ENCODE data around the gene CAPZA2. TPM values are rescaled to one million over a fixed set of nuclear protein-coding genes. Genes with fewer than 3 reads are reported as not detected.
"Not testable (repeated sequence)": the region's sequence is repeated elsewhere in the genome, so short reads cannot be mapped to it uniquely, and the experiment has no call there.

CAPZA2 gene
- total RNA-seq, 2 donors from 2014 or later: 286 to 403 TPM

GRCh38 chr7:116902867-116903266 is 40.5 kb downstream of the CAPZA2 start:
- ATAC-seq (no peak), DNase-seq (no peak)
- intact Hi-C loops (cut with DNase I): no loop called here

GRCh38 chr7:116906391-116906790 is 44.0 kb downstream of the CAPZA2 start:
- ATAC-seq: no peak
- intact Hi-C loops (cut with DNase I): no loop called here
- DNase-seq: no peak

DNA sequence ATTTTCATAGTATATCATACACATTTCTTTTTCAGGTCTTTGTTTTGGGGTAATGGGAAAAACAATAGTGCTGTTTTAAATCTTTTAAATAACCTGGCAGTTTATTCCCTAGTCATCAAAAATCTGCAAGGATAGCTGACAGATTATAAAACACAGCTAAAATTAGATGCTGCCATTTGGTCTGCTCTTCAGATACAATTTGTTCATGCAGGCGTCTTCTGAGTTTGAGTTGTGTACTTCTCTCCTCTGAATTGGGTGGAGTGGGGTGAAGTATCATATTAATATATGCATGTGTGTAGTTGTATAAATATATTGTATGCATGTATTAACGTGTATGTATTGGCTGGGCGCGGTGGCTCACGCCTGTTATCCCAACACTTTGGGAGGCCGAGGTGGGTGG is 48.0 kb downstream of the CAPZA2 start:
- ATAC-seq: peak in 1 of 2 donors; percentile 67
- DNase-seq: no peak
- intact Hi-C loops (cut with DNase I): no loop called here

- intact Hi-C loops (cut with DNase I): no loop called here
- ATAC-seq: no peak
These were observed 49.4 kb downstream of the CAPZA2 start for GRCh38 chr7:116911801-116912200.

DNA sequence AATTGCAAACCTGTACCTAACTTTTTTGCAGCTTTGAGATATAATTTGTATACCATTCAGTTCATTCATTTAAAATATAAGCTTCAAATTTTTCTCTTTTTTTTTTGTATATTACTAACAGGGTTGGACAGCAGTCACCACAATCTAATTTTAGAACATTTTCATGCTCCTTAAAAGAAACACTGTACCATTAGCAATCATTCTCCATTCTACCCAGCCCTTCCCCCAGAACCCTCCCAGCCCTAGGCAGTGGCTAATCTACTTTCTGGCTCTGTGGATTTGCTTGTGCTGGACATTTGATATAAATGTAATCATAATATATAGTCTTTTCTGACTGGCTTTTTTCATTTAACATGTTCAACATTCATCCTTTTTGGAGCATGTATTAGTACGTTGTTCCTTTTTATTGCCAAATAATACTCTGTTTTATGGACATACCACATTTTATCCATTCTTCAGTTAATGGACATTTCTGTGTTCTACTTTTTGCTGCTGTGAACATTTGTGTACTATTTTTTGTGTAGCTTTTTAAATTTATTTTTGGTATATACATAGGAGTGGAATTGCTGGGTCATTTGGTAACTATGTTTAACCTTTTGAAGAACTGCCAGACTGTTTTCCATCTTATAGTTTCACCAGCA is 50.0 kb downstream of the CAPZA2 start:
- intact Hi-C loops (cut with DNase I): no loop called here
- ATAC-seq (no peak), DNase-seq (no peak)

More at GRCh38 chr7:116911801-116912200, 49.4 kb downstream of the CAPZA2 start:
- DNase-seq: no peak

- intact Hi-C loops (cut with DNase I): no loop called here
- ATAC-seq (no peak), DNase-seq (no peak)
These were observed 56.3 kb downstream of the CAPZA2 start for GRCh38 chr7:116918704-116919103.

- no peak for DNase-seq
- ATAC-seq: no peak
- intact Hi-C loops (cut with DNase I): no loop called here
These were observed 58.0 kb downstream of the CAPZA2 start for GRCh38 chr7:116920359-116920758.

- intact Hi-C loops (cut with DNase I): no loop called here
- DNase-seq: no peak
These were observed 60.2 kb downstream of the CAPZA2 start for GRCh38 chr7:116922545-116922944.

GRCh38 chr7:116924741-116925140 is 62.4 kb downstream of the CAPZA2 start:
- intact Hi-C loops (cut with DNase I): loop anchor here in 1 of 2 donors (5.0 kb wide), 1 partner anchor 203 kb away; no protein-coding TSS in a partner anchor
- no peak for DNase-seq
- ATAC-seq: no peak

More at GRCh38 chr7:116922545-116922944, 60.2 kb downstream of the CAPZA2 start:
- no peak for ATAC-seq

DNA sequence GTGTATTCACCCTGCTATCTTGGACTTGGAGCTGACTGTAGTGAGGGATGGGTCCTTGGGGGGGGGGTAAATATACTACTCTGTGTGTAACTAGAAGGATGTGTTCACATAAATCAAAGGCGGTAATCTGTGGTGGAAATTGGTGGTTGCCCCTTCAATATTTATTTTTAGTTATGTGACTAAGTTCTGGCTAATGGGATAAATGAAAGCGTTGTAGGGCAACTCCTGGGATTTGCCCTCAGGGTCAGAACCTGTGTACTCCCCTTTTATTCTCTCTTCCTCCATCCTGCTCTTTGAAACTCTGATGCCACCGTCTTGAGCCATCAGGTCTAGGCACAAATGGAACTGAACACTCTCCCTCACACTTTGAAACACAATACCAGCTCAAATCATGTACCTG is 66.6 kb downstream of the CAPZA2 start:
- ATAC-seq (no peak), DNase-seq (no peak)
- intact Hi-C loops (cut with DNase I): loop anchor here in 1 of 2 donors (5.0 kb wide), 1 partner anchor 198 kb away; no protein-coding TSS in a partner anchor

DNA sequence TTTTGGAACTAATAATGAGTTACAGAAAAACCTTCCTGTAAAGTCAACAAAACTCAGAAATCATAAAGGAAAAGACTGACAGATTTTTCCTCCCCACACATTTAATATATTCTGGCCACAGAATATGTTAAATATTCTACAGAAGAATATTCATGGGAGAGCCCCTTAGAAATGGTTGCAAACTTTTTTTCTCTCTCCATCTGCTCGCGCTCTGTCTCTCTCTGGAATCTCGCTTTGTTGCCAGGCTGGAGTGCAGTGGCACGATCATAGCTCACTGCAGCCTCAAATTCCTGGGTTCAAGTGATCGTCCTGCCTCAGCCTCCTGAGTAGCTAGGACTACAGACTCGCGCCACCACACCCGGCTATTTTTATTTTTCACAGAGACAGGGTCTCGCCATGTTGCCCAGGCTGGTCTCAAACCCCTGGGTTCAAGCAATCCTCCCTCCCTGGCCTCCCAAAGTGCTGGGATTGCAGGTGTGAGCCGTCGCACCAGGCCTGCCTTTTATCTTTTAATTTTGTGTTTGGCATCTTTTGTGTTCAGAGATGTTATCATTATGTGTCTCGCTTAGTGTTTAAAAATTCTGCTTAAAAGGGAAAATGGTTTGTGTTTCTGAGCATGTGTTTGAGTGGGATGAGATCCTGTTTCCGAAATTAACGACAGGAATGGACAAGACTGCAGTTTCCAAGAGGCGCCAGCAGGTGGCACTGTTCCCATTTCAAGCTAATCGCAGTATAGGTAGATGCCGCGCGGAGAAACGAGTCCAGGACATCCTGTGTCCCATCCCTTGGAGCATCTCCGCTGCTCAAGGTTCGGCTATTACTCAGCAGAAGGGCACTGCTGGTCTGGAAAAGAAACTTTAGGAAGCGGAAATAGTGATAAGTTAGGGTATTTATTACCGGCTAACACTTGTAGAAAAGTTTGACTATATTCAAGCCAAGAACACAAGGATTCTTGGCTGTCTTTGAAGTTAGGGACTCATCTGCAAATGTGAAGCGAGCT is 67.8 kb downstream of the CAPZA2 start:
- ATAC-seq (peak; percentile 90 to 93), DNase-seq (peak; percentile 81)
- intact Hi-C loops (cut with DNase I): loop anchor here (2.0 to 10.0 kb wide), 4 partner anchors 55 to 197 kb away; no protein-coding TSS in a partner anchor

DNA sequence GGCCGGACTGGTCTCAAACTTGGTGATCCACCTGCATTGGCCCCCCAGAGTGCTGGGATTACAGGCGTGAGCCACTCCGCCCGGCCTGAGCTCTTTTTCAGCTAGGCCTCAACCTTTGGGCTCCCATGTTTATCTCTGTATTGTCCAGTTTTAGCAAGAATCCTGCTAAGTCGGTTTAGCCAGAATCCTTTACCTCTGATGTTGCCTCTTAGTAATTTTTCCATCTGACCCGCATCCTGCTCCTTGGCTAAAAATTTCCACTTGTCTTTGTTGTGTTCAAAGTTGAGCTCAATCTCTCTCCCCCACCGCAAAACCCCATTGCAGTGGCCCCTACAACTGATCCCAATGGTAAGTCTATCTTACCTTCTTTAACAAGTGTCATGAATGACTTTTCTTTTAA is 70.2 kb downstream of the CAPZA2 start:
- DNase-seq (no peak), ATAC-seq (no peak)
- intact Hi-C loops (cut with DNase I): loop anchor here in 1 of 2 donors (5.0 to 10.0 kb wide), 2 partner anchors 52 to 185 kb away; no protein-coding TSS in a partner anchor

- intact Hi-C loops (cut with DNase I): loop anchor here in 1 of 2 donors (5.0 to 10.0 kb wide), 2 partner anchors 51 to 184 kb away; no protein-coding TSS in a partner anchor
These were observed 71.1 kb downstream of the CAPZA2 start for GRCh38 chr7:116933465-116933864.

GRCh38 chr7:116934580-116934979 is 72.2 kb downstream of the CAPZA2 start:
- ATAC-seq (no peak), DNase-seq (no peak)
- intact Hi-C loops (cut with DNase I): loop anchor here in 1 of 2 donors (5.0 to 10.0 kb wide), 2 partner anchors 50 to 183 kb away; no protein-coding TSS in a partner anchor

More at GRCh38 chr7:116933465-116933864, 71.1 kb downstream of the CAPZA2 start:
- ATAC-seq (no peak), DNase-seq (no peak)

GRCh38 chr7:116936844-116937243 is 74.5 kb downstream of the CAPZA2 start:
- intact Hi-C loops (cut with DNase I): loop anchor here in 1 of 2 donors (10.0 kb wide), 1 partner anchor 48 kb away; no protein-coding TSS in a partner anchor
- DNase-seq, ATAC-seq: not testable (repeated sequence)

DNA sequence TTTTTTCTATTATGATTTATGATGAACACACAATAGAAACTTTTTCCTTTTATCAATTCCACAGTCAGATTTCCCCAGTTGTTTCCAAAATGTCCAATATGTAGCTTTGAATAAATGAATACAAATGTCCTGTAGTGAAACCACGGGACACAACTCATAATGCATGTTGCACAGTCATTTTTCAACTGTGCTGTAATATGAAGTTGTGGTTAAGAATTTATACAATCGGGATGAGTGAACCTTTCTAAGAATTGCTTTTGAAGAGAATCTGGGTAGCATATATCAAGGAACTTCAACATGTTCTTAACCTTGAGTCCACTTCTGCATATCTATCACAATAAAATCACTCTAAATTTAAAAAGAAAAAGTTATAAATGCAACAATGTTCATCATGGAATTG is 76.3 kb downstream of the CAPZA2 start:
- intact Hi-C loops (cut with DNase I): loop anchor here in 1 of 2 donors (10.0 kb wide), 1 partner anchor 46 kb away; no protein-coding TSS in a partner anchor

GRCh38 chr7:116940689-116941370 is 78.4 kb downstream of the CAPZA2 start:
- intact Hi-C loops (cut with DNase I): no loop called here
- no peak for ATAC-seq
- DNase-seq: no peak

More for the DNA sequence above, 76.3 kb downstream of the CAPZA2 start:
- ATAC-seq: no peak
- DNase-seq: no peak

DNA sequence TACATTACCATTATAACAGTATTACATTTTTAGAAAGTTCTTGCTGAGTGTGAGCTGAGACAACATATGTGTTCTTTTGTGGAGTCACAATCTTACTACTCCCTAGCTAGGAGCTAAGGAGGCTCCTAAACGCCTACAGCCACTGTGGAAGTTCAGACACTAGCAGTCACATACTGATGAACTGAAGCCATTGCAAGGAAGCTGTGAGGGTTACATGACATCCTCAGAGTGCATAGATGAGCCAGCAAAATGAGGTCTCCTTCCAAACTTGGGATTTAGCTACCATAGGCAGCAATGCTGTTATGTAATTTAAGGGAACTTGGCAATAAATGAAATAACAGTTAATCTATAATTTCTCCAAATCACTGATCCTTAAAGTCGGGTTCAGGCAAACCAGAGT is 80.1 kb downstream of the CAPZA2 start:
- DNase-seq (no peak), ATAC-seq (no peak)

GRCh38 chr7:116948934-116949333 is 86.5 kb downstream of the CAPZA2 start:
- intact Hi-C loops (cut with DNase I): no loop called here
- DNase-seq: peak; percentile 45
- ATAC-seq: peak; percentile 82 to 89

More for the DNA sequence above, 80.1 kb downstream of the CAPZA2 start:
- intact Hi-C loops (cut with DNase I): no loop called here

All from left cardiac atrium (tissue), 4 donors.